HG02938 (cell line): ENCODE measurements around the gene FITM1.

Experiments used
- ATAC-seq: cut with Tn5 transposase; IDR thresholded peaks from one replicate; pipeline ENCODE4 v1.9.1; 2021; ENCODE audit warnings: mild to moderate bottlenecking, moderate library complexity; ENCODE audit not compliant: unreplicated experiment

The FITM1 gene

DNA sequence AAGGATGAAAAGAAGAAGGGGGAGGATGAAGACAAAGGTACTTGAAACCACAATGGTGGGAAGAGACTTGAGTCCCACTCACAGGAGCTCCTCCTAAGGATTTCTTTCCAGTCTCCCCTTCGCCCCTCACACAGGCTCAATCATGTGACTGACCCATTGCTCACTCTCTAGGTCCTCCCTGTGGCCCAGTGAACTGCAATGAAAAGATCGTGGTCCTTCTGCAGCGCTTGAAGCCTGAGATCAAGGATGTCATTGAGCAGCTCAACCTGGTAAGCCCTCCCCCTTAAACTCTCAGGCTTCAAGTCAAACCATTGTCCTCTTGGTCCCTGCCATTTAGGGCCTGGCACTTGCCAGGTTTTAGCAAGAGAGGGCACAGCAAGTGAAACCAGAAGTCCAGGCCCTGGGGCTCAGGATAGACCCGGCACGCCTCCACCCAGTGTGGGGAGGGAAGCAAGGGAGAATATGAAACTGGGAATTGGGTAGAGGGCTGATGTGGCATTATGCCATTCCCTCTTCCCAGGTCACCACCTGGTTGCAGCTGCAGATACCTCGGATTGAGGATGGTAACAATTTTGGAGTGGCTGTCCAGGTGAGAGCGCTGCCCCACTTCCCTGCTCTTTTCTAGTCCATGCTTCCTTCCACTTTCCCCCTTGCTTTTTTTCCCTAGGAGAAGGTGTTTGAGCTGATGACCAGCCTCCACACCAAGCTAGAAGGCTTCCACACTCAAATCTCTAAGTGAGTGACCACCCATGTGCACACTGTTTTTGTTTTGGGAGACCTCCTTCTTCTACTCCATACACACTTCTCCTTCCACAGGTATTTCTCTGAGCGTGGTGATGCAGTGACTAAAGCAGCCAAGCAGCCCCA lies 7.3 kb downstream of the FITM1 start:
- no peak for ATAC-seq

DNA sequence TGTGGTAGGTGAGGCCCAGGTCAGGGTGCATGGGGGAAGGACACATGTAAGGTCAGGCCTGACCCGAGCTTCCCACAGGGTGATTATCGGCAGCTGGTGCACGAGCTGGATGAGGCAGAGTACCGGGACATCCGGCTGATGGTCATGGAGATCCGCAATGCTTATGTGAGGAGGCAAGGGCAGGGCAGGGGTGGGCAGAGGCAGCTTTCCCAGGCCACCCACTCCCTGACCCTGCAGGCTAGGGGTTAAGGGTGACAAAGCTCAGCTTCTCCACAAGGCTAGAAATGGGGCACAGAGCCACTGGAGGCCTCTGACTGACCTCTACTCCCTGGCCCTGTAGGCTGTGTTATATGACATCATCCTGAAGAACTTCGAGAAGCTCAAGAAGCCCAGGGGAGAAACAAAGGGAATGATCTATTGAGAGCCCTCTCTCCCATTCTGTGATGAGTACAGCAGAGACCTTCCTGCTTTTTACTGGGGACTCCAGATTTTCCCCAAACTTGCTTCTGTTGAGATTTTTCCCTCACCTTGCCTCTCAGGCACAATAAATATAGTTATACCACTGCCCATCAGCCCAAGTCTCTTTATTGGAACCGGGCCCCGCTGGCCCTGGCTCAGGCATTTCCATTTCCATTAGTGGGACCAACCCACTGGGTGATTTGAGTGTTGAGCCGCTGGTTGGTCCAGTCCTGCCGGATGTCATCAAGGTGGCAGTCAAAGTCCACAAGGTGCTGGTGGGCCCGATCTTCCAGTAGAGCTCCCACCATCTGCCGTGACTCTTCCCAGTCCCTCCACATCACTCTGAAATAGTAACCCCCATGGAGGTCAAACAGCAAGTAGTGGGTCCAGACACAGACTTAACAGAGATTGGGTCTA lies 8.2 kb downstream of the FITM1 start:
- ATAC-seq, result no peak

DNA sequence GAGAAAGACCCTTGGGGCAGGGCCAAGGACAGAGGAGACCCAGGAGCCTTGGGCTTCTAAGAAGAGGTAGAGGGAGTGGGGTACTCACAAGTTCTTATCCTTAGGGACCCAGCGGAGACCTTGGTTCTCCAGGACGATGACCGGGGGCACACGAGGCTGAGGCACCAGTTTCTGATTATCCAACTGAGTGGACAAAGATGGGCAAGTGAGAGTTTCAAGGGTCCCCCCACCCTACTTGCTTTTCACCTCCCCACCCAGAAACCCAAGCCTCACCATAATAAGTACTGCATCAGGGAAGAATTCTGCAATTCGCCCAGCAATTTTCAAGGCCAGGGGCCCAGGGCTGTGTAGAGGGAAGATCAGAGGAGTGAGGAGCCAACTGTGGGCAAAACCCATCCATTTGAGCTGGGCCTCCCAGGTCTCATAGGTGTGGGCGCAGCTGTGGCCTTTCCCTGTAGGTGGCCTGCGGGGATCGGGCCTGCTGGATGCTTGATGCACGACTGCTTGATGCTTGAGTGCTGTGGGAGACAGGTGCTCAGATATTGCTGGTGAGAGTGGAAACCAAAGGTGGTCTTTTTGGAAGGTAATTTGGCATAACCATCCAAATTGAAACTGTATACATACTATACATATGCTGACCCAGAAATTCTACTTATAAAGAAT lies 8.9 kb downstream of the FITM1 start:
- no peak for ATAC-seq

DNA sequence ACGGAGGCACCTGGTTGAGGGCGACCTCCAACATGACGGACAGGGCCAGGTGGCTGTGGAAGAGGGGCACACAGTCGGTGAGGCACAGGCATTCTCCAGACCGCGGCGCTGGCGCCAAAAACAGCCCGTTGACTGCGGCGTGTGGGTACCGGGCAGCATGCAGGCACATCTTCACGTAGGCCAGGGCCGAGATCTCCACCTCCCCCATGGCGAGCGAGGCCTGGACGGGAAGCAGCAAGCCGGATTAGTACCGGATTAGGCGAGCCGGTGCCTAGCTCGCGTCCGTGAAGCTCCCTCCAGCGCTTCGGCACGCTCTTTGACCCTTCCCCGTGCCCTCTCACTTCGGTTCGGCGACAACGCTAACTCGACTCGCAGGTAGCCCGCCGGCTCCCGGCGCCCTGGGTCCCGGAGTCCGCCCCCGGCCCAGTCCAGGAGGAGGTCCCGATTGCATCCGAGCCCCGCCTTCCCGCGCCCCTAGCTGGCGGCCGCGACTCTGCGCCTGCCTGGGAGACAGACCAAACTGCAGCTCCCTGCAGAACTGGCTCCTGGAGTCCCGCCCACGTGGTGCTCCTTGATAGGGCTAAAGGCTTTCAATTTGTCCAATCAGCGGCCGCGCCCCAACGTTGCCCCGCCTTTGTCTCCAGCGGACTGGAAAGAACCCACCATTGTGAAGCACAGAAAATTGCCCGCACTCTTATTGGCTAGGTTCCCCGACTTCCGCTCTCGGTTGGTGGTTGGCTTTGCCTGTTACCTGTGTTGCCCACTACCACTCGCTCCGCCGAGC lies 10.8 kb downstream of the FITM1 start, which contains the start of gene EMC9:
Gene EMC9 (minus strand): TSS at position 495 of the 784 bp plus-strand sequence. CDS start 287 bp downstream, at position 208.
- peak; percentile 86 for ATAC-seq

DNA sequence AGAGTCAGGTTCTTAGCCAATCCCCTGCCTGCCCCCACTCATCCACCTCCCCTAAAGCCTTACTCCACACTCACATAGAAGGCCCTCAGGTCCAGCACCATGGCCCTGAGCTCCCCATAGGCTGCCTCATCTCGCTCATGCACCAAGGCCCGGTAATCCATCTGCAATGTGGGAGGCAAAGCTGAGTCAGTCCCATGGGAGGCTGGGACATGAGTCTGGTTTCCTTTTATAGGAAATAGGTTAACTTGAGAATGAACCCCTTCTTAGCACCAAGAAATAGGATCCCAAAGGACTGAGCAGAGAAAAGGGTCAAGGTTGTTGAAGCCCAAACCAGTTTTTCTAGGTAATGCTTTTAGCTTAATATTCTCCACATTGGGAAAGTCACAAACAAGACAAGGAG lies 13.1 kb downstream of the FITM1 start:
- no peak for ATAC-seq

DNA sequence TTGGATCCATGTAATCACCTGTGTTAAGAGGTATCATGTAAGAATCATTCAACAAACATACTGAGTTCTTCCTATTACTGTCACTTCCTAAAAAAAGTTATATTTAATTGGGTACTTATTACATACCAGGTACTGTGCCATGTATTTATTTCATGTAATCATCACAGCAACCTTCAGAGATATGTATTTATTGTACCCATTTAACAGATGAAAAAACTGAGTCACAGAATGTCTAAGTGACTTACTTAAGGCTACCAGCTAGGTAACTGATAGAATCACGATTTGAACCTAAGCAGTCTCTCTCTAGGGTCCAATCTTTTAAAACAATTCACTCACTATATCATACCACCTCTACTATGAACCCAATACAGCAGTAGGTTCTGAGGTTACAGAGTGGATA lies 14.0 kb downstream of the FITM1 start:
- ATAC-seq, result no peak

DNA sequence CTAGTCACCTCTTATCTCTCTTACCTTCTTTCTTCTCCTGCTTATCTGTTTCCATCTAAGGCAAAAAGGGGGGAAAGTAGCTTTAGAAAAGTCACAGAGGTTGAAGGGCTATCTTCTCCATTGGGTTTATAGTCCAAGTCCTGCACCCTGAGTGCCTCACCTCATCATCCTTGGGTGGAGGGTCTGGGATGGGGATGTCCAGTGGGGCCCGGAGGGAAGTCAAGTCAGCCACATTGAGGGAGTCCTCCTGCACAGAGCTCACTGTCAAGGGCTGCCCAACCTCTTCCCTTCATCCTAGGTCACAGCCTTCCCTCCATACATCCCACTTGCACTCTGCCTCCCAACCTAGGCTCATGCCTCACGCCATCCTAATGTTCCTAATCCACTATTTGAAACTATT lies 14.8 kb downstream of the FITM1 start:
- ATAC-seq, result no peak

DNA sequence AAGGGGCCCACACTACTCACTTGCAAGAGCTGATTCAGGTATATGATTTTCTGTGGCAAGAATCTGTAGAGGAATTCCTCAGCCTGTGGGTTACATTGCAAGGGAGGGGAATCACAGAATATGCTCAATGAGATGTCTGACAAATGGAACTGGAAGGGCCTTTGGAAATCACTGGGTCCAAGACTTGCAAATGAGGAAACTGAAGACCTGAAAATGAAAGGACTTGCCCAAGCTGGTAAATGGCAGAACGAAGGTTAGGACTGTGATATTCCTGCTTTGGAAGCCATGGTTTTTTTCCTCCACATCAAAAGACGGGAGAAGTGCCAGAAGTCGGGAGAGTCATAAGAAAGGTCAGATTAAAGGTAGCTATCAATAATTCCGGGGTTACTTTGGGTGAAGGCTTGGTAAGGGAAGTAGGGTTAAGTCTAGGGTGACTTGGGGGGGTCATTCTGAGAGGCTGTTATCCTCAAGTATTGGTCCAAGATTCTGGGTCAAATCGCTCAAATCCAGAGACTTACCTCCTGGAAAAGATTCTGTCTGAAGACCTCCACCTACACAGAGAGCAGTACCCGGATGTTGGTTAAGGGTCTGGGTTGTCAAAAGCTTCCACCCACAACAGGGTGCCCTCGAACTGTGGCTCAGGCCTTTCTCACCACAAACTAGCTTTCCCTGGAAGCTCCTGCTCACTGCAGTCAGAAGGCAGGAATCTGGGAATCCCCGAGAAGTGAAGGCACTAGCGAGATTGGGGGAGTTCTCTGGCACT lies 15.4 kb downstream of the FITM1 start:
- no peak for ATAC-seq

DNA sequence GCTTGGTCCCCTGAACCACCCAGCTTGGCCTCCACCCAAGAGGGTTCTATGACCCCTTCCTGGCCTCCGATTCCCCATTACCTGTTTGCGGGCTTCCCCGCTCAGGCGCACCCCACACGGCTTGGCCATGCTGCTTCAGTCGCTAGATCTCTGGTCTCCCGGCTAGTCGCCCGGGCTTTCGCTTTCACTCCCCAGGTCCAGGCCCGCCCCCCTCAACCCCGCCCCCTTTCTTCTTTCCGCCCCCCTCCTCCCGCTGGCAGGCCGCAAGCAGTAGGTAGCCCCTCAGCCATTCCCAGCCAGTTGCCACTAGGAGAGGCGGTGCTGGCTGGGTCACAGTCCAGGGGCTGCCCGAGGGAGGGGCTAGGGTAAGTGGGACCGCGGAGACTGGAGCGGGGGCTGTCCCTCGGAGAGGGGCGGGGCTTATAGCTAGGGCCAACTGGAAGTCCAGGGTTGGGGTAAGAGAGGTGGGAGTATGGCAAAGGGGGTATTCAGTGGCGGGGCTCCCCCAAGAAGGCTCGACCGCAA lies 16.1 kb downstream of the FITM1 start, which contains the start of gene PSME2:
Gene PSME2 (minus strand): TSS at position 158 of the 525 bp plus-strand sequence. CDS start 29 bp downstream, at position 129.
- ATAC-seq, result peak; percentile 53

DNA sequence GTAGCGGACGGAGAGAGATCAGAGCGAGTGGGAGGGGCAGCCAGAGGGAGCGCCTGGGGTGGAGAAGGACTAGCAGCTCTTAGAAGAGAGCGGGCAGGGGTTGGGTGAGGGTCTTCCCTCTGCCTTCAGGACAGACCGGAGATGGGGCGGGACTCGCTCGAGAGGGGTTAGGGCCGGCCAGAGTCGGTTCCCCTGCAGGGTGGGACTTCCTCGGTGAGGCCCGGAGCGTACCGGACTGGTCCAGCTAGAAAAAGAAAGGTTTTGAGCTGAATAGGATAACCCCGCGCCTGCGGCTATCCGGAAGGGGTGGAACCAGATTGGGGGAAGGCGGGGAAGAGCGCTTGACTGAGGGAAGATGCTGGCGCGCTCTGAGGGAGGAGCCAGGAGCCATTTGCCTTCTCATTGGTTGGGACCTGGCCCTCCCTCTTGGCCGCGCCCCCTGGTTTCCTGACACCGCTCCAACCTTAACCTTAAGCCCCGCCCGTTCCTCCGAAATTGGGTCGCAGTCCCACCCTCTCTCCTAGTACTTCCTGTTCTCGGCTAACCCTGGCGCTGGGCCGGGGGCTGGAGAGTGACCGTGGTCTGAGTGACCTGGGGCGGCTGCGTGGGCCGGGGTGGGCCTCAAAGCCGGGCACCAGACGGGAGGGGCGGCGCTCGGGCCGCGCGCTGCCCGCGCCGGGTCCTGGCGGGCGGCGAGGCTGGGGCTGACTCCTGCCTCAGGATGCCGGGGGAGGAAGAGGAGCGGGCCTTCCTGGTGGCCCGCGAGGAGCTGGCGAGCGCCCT lies 16.7 kb downstream of the FITM1 start, which contains the start of gene RNF31:
Gene RNF31 (plus strand): TSS at position 521 of the 783 bp plus-strand sequence. CDS start 201 bp downstream, at position 722.
- ATAC-seq, result peak; percentile 85

DNA sequence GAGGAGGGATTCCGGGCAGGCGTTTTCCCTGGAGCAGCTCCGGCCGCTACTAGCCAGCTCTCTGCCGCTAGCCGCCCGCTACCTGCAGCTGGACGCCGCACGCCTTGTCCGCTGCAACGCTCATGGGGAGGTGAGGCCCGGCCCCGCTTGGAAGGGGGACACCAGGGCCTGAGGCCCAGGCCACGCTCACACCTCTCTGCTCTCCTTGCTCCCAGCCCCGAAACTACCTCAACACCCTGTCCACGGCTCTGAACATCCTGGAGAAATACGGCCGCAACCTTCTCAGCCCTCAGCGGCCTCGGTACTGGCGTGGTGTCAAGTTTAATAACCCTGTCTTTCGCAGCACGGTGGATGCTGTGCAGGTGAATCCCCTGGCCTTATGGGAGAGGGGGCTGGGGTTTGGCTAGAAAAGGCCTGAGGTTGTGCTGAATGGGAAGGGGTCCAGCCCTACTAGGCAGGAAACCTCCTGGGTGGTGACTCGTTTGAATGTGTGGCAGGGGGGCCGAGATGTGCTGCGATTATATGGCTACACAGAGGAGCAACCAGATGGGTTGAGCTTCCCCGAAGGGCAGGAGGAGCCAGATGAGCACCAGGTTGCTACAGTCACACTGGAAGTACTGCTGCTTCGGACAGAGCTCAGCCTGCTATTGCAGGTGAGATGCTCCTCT lies 17.4 kb downstream of the FITM1 start:
- ATAC-seq, result no peak

DNA sequence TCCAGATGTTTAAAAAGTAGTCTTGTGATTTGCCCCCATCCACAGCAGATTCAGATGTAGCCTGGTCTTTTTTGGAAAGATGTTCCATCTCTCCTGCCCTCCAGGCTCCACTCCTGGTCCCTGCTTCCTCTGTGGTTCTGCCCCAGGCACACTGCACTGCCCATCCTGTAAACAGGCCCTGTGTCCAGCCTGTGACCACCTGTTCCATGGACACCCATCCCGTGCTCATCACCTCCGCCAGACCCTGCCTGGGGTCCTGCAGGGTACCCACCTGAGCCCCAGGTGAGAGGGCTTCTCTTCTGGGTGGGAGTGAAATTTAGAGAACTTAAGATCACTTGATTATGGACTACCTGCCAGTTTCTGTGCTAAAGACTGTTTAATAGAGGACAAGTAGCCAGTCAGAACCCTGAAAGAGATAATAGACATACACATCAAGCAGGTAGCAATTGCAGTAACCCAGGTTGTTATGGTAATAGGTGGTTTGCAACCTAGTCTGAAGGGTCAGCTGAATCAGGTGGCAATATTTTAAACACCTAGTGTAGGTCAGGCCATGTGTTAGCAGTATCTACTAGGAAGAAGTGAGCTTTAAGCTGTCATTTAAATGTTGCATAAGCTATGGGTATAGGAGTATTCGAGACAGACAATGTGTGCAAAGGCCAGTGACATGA lies 19.0 kb downstream of the FITM1 start:
- ATAC-seq, result no peak

DNA sequence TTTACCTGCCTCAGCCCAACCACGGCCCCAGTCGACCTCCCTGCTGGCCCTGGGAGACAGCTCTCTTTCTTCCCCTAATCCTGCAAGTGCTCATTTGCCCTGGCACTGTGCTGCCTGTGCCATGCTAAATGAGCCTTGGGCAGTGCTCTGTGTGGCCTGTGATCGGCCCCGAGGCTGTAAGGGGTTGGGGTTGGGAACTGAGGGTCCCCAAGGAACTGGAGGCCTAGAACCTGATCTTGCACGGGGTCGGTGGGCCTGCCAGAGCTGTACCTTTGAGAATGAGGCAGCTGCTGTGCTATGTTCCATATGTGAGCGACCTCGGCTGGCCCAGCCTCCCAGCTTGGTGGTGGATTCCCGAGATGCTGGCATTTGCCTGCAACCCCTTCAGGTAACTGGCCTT lies 19.6 kb downstream of the FITM1 start:
- no peak for ATAC-seq

DNA sequence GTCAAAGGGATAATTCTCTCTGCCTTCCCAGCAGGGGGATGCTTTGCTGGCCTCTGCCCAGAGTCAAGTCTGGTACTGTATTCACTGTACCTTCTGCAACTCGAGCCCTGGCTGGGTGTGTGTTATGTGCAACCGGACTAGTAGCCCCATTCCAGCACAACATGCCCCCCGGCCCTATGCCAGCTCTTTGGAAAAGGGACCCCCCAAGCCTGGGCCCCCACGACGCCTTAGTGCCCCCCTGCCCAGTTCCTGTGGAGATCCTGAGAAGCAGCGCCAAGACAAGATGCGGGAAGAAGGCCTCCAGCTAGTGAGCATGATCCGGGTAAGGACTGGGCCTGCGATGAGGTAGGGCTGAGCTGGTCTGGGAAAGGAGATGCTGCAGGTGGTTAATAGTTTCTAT lies 20.1 kb downstream of the FITM1 start:
- no peak for ATAC-seq

DNA sequence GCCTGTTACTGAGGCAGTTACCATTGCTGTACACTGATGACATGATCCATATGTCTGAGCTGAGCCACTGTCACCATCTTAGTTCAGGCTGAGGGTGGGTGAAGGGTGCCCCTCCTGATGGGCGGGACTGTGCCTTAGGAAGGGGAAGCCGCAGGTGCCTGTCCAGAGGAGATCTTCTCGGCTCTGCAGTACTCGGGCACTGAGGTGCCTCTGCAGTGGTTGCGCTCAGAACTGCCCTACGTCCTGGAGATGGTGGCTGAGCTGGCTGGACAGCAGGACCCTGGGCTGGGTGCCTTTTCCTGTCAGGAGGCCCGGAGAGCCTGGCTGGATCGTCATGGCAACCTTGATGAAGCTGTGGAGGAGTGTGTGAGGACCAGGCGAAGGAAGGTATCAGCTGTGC lies 20.5 kb downstream of the FITM1 start:
- ATAC-seq, result no peak

DNA sequence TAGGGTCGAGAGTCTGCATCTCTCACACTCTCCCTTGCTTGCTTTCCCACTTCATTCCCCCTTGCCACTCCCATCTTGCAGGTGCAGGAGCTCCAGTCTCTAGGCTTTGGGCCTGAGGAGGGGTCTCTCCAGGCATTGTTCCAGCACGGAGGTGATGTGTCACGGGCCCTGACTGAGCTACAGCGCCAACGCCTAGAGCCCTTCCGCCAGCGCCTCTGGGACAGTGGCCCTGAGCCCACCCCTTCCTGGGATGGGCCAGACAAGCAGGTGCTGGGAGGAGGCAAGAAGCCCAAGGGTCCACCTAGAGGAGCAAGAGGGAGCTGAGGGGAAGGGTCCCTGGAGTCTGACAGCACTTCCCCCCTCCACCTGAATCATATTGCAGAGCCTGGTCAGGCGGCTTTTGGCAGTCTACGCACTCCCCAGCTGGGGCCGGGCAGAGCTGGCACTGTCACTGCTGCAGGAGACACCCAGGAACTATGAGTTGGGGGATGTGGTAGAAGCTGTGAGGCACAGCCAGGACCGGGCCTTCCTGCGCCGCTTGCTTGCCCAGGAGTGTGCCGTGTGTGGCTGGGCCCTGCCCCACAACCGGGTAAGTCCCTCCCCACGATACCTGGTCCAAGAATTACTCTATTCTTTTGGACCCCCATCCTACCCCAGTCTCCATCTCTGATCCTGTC lies 21.1 kb downstream of the FITM1 start:
- no peak for ATAC-seq

DNA sequence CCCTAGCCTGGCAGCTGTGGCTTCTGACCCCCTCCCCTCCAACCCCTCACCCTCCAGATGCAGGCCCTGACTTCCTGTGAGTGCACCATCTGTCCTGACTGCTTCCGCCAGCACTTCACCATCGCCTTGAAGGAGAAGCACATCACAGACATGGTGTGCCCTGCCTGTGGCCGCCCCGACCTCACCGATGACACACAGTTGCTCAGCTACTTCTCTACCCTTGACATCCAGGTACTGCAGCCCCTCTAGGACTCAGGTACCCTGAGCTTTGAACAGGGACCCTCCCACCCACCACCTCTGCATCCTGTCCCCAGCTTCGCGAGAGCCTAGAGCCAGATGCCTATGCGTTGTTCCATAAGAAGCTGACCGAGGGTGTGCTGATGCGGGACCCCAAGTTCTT lies 24.6 kb downstream of the FITM1 start:
- ATAC-seq, result no peak
